Activated naive CD8-positive, alpha-beta T cell treated with anti-CD3 and anti-CD28 coated beads, Interleukin-2, amount 50 U/mL, for 24 hours (primary cell): ENCODE measurements around the gene STK17B.
A peak's percentile ranks its signal among the peaks of the same experiment; 100 is the strongest.
"Not testable (repeated sequence)": the region's sequence is repeated elsewhere in the genome, so short reads cannot be mapped to it uniquely, and the experiment has no call there.

Experiments
- ATAC-seq: fragments of 150-1000 bp; cut with Tn5 transposase; one replicate; pipeline ENCODE4 v1.10.0; 2021
- DNase-seq: peaks from one replicate; pipeline ENCODE4 v3.0.0; 2021
- H3K27ac Mint-ChIP-seq: one replicate; pipeline ENCODE4 v1.8.0; 2021; ENCODE audit warnings: mild to moderate bottlenecking, mixed read lengths
- H3K27me3 Mint-ChIP-seq: one replicate; pipeline ENCODE4 v1.8.0; 2021; ENCODE audit warnings: mixed read lengths
- H3K36me3 Mint-ChIP-seq: one replicate; pipeline ENCODE4 v1.8.0; 2021; ENCODE audit warnings: low read depth, mixed read lengths
- H3K4me1 Mint-ChIP-seq: one replicate; pipeline ENCODE4 v1.8.0; 2021; ENCODE audit warnings: mixed read lengths
- H3K4me3 Mint-ChIP-seq: one replicate; pipeline ENCODE4 v1.8.0; 2021; ENCODE audit warnings: mild to moderate bottlenecking, moderate library complexity, mixed read lengths
- H3K9me3 Mint-ChIP-seq: one replicate; pipeline ENCODE4 v1.8.0; 2021; ENCODE audit warnings: mixed read lengths

STK17B gene

GRCh38 chr2:196195758-196196157, 24.4 kb upstream of the STK17B start:
- Mint-ChIP-seq H3K9me3 (no peaks in the 10 kb centered on the region), H3K4me3 (no peak overlapping the region), H3K27me3 (no peaks in the 10 kb centered on the region), H3K36me3 (no peaks in the 10 kb centered on the region), H3K4me1 (peaks cover 43% of the 10 kb centered on the region), H3K27ac (peak overlapping the region; percentile 4)
- DNase-seq (no peak), ATAC-seq (no peak)

- no peaks in the 10 kb centered on the region for H3K36me3 Mint-ChIP-seq
- ATAC-seq = no peak
- no peak for DNase-seq
- peak overlapping the region; percentile 34 for H3K27ac Mint-ChIP-seq
- H3K9me3 Mint-ChIP-seq = no peaks in the 10 kb centered on the region
- H3K27me3 Mint-ChIP-seq = no peaks in the 10 kb centered on the region
- H3K4me1 Mint-ChIP-seq = peaks cover 43% of the 10 kb centered on the region
- peak overlapping the region; percentile 18 for H3K4me3 Mint-ChIP-seq
These were observed 23.9 kb upstream of the STK17B start for GRCh38 chr2:196195302-196195701.

DNA sequence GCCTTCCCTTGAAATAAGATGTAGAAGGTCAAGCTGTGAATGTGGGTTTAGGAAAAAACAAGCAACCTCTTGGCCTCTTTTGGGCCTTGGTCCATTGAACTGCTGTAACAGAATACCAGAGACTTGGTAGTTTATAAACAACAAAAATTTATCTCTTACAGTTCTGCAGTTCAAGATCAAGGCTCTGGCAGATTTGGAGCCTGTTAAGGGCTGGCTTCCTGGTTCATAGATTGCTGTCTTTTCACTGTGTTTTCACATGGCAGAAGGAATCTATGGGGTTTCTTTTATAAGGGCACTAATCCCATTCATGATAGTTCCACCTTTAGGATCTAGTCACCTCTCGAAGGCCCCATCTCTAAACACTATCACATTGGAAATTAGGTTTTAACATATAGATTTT, 20.2 kb upstream of the STK17B start:
- DNase-seq = no peak
- no peak overlapping the region for H3K27ac Mint-ChIP-seq
- no peak overlapping the region for H3K4me3 Mint-ChIP-seq
- peaks cover 57% of the 10 kb centered on the region for H3K4me1 Mint-ChIP-seq
- H3K9me3 Mint-ChIP-seq = peaks cover 4% of the 10 kb centered on the region
- H3K36me3 Mint-ChIP-seq = no peaks in the 10 kb centered on the region
- ATAC-seq = no peak
- no peaks in the 10 kb centered on the region for H3K27me3 Mint-ChIP-seq

DNA sequence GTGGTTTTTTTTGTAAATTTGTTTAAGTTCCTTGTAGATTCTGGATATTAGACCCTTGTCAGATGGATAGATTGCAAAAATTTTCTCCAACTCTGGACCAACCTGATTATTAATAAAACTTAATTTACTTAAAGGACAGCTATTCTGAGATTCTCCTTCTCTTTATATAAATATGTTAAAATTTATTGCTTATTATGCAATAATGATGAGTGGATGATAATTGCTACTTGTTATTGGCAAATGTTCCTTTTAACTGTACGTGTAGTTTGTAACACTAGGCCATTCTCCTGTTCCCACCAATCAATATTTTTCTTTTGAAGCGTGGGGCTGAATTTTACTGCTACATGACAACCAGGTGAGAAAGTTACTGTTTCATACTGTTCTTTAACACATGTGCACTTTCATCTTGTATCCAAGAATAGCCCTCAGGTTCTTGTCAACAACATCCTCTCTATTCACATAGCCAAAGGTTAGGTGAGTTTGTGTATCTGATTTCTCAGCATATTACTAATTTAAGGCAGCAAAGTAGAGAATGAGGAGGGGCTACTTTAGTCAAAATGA, 16.6 kb upstream of the STK17B start:
- Mint-ChIP-seq H3K27me3 (no peaks in the 10 kb centered on the region), H3K36me3 (no peaks in the 10 kb centered on the region), H3K4me1 (peaks cover 72% of the 10 kb centered on the region), H3K27ac (peak overlapping the region; percentile 4), H3K4me3 (no peak overlapping the region), H3K9me3 (peaks cover 4% of the 10 kb centered on the region)
- DNase-seq = no peak
- no peak for ATAC-seq

- H3K4me3 Mint-ChIP-seq, H3K9me3 Mint-ChIP-seq, DNase-seq, H3K27me3 Mint-ChIP-seq, ATAC-seq, H3K36me3 Mint-ChIP-seq: not testable (repeated sequence)
- H3K4me1 Mint-ChIP-seq = peaks cover 80% of the 10 kb centered on the region
- H3K27ac Mint-ChIP-seq = peak overlapping the region; percentile 4
These were observed 15.9 kb upstream of the STK17B start for GRCh38 chr2:196187175-196187700.

GRCh38 chr2:196186266-196186980, 15.0 kb upstream of the STK17B start:
- Mint-ChIP-seq H3K9me3 (peaks cover 4% of the 10 kb centered on the region), H3K4me3 (no peak overlapping the region), H3K36me3 (no peaks in the 10 kb centered on the region), H3K27me3 (no peaks in the 10 kb centered on the region), H3K4me1 (peaks cover 85% of the 10 kb centered on the region), H3K27ac (no peak overlapping the region)
- no peak for ATAC-seq
- DNase-seq = no peak

GRCh38 chr2:196184921-196185320, 13.5 kb upstream of the STK17B start:
- ATAC-seq (no peak), DNase-seq (no peak)
- no peaks in the 10 kb centered on the region for H3K36me3 Mint-ChIP-seq
- H3K27ac Mint-ChIP-seq = peak overlapping the region; percentile 88
- H3K27me3 Mint-ChIP-seq = no peaks in the 10 kb centered on the region
- H3K4me3 Mint-ChIP-seq = no peak overlapping the region
- H3K4me1 Mint-ChIP-seq = peaks cover 89% of the 10 kb centered on the region
- H3K9me3 Mint-ChIP-seq = peaks cover 4% of the 10 kb centered on the region

DNA sequence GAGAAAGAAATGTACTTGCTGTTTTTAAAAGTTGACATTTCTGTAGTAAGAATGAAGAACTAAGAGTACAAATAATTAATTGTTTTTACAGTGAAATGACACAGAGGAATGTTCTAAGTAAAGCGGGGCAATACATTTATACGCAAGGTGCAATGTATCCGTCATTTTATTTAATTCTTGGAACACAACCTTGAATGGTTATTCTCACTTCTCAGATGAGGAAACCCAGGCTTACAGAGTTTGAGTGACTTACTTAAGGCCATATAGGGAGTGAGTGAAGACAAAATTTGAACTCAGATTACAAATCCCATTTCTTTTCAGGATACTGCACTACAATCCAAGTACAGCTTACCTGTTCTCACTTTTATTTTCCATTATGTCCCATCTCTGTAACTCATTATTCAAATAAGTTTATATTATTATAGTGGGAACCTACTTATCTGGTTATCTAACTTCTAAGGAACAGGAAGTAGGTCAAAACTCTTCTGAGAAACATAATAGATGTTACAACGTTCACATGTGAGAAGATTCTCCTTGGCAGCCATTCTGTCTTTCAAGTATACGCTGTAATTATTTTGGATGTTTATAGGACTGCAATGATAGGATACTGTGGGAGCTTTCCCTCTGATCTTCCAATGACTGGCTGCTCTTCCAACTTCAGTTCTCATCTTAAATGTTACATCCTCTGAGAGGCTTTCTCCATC, 12.3 kb upstream of the STK17B start:
- peak; percentile 33 for ATAC-seq
- no peak for DNase-seq
- Mint-ChIP-seq H3K27me3 (no peaks in the 10 kb centered on the region), H3K4me3 (peak overlapping the region; percentile 56), H3K27ac (peak overlapping the region; percentile 88), H3K4me1 (peaks cover 89% of the 10 kb centered on the region), H3K36me3 (no peaks in the 10 kb centered on the region), H3K9me3 (peaks cover 4% of the 10 kb centered on the region)

GRCh38 chr2:196183172-196183473, 11.7 kb upstream of the STK17B start:
- DNase-seq (no peak), ATAC-seq (no peak)
- Mint-ChIP-seq H3K36me3 (no peaks in the 10 kb centered on the region), H3K27ac (peak overlapping the region; percentile 88), H3K9me3 (peaks cover 4% of the 10 kb centered on the region), H3K4me3 (peak overlapping the region; percentile 56), H3K4me1 (peaks cover 89% of the 10 kb centered on the region), H3K27me3 (no peaks in the 10 kb centered on the region)

DNA sequence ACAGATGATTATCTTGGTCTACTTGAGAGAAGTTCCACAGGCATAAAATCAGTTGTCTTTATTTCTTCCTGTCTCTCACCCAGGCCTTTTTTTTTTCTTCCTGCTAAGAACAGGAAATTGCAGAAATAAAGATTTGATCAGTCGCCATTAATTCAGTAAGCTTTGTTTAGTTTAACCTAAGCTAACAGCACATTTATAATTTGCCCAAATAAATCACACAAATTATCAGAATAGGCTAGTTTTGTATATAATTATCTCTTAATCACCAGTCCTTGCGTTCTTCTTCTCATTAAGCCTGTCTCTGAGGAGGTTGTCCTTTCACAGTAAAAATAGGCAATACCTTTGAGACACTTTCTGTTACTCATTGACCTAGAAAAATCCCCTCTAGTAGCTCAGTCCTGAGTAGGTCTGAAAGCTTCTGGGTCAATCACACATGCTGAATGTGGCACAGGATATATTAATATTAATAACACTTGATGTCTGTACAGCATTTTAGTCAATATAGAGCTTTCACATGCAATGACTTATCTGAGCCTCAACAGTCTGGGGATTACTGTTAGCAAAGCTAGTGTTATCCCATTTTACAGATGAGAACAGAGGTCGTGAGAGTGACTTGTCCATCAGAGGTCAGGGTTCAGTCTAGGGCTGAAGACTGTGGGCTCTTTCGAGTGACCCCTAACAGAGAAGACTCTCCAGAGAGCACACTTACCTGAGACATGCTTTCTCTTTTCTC, 11.2 kb upstream of the STK17B start:
- peak overlapping the region; percentile 56 for H3K4me3 Mint-ChIP-seq
- DNase-seq (no peak), ATAC-seq (peak; percentile 67)
- peak overlapping the region; percentile 88 for H3K27ac Mint-ChIP-seq
- H3K9me3 Mint-ChIP-seq = peaks cover 4% of the 10 kb centered on the region
- H3K4me1 Mint-ChIP-seq = peaks cover 89% of the 10 kb centered on the region
- H3K36me3 Mint-ChIP-seq = no peaks in the 10 kb centered on the region
- no peaks in the 10 kb centered on the region for H3K27me3 Mint-ChIP-seq

GRCh38 chr2:196181484-196181883, 10.1 kb upstream of the STK17B start:
- Mint-ChIP-seq H3K27me3 (no peaks in the 10 kb centered on the region), H3K36me3 (no peaks in the 10 kb centered on the region), H3K4me1 (peaks cover 92% of the 10 kb centered on the region)

GRCh38 chr2:196177124-196177523, 5.7 kb upstream of the STK17B start:
- Mint-ChIP-seq H3K36me3 (no peaks in the 10 kb centered on the region), H3K9me3 (no peaks in the 10 kb centered on the region), H3K4me3 (peak overlapping the region; percentile 78), H3K27me3 (no peaks in the 10 kb centered on the region), H3K27ac (peak overlapping the region; percentile 96), H3K4me1 (peaks cover 90% of the 10 kb centered on the region)
- ATAC-seq (no peak), DNase-seq (no peak)

More at GRCh38 chr2:196181484-196181883, 10.1 kb upstream of the STK17B start:
- H3K9me3 Mint-ChIP-seq = no peaks in the 10 kb centered on the region
- no peak for DNase-seq
- peak overlapping the region; percentile 56 for H3K4me3 Mint-ChIP-seq
- no peak for ATAC-seq
- H3K27ac Mint-ChIP-seq = peak overlapping the region; percentile 88

GRCh38 chr2:196176142-196176738, 4.9 kb upstream of the STK17B start:
- H3K4me3 Mint-ChIP-seq = peak overlapping the region; percentile 78
- H3K4me1 Mint-ChIP-seq = peaks cover 82% of the 10 kb centered on the region
- no peaks in the 10 kb centered on the region for H3K9me3 Mint-ChIP-seq
- peak overlapping the region; percentile 96 for H3K27ac Mint-ChIP-seq
- H3K27me3 Mint-ChIP-seq = no peaks in the 10 kb centered on the region
- no peaks in the 10 kb centered on the region for H3K36me3 Mint-ChIP-seq
- ATAC-seq = peak; percentile 70
- peak; percentile 85 for DNase-seq

GRCh38 chr2:196174404-196174803, 3.0 kb upstream of the STK17B start:
- H3K36me3 Mint-ChIP-seq = peaks cover 13% of the 10 kb centered on the region
- no peak for ATAC-seq

More at GRCh38 chr2:196174404-196174803, 3.0 kb upstream of the STK17B start:
- Mint-ChIP-seq H3K4me3 (peak overlapping the region; percentile 90), H3K27me3 (no peaks in the 10 kb centered on the region), H3K4me1 (peaks cover 67% of the 10 kb centered on the region), H3K9me3 (no peaks in the 10 kb centered on the region), H3K27ac (peak overlapping the region; percentile 58)
- DNase-seq = no peak
